ENCODE results near the gene PCDH12.

DNA sequence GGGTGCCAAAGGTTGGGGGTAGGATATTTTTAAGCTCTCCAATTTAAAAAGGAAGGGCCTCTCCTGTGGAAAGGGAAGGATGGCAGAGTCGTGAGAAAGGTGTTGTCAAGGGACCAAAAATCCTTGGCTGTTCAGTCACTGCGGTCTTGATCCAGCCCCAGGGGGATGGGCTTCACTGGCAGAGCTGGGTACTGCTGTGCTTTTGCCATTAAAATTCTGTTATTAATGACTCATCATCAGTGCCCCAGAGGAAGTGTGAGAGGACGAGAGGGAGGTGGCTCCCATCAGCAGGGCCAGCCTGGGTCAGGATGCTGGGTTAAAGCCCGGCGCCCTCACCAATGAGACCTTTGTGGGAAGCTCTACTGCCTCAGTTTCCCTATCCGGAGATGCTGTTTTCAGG, 16.7 kb downstream of the PCDH12 start:
- TF ChIP-seq, protein P1, sequence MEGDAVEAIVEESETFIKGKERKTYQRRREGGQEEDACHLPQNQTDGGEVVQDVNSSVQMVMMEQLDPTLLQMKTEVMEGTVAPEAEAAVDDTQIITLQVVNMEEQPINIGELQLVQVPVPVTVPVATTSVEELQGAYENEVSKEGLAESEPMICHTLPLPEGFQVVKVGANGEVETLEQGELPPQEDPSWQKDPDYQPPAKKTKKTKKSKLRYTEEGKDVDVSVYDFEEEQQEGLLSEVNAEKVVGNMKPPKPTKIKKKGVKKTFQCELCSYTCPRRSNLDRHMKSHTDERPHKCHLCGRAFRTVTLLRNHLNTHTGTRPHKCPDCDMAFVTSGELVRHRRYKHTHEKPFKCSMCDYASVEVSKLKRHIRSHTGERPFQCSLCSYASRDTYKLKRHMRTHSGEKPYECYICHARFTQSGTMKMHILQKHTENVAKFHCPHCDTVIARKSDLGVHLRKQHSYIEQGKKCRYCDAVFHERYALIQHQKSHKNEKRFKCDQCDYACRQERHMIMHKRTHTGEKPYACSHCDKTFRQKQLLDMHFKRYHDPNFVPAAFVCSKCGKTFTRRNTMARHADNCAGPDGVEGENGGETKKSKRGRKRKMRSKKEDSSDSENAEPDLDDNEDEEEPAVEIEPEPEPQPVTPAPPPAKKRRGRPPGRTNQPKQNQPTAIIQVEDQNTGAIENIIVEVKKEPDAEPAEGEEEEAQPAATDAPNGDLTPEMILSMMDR (IDR thresholded peaks at IDR 0.05) = no peak
- no peak for TF ChIP-seq EZH2 (IDR thresholded peaks at IDR 0.05; ENCODE audit: borderline replicate concordance, insufficient read depth, low read depth, low read length, poor library complexity, severe bottlenecking)
